ENCODE data around the gene TBC1D22A.

Gene TBC1D22A

GRCh38 chr22:46749682-46750529 lies 12.5 kb upstream of the TBC1D22A start:
- TF ChIP-seq CTCF (IDR thresholded peaks at IDR 0.05; ENCODE audit: unreplicated experiment in 3 of 3): no peak
- no peak overlapping the region for H3K4me3 Mint-ChIP-seq
- peaks cover 4% of the 10 kb centered on the region for H3K4me1 Mint-ChIP-seq
- no peaks in the 10 kb centered on the region for H3K9me3 Mint-ChIP-seq
- no peak overlapping the region for H3K27ac Mint-ChIP-seq
- peaks cover 1% of the 10 kb centered on the region for H3K36me3 Mint-ChIP-seq (ENCODE audit: low read depth)
- peaks cover 29% of the 10 kb centered on the region for H3K27me3 Mint-ChIP-seq (ENCODE audit: low read depth)

GRCh38 chr22:46750530-46750800 lies 12.0 kb upstream of the TBC1D22A start:
- no peak overlapping the region for H3K27ac Mint-ChIP-seq
- H3K4me3 Mint-ChIP-seq: no peak overlapping the region
- H3K36me3 Mint-ChIP-seq (ENCODE audit: low read depth): peaks cover 3% of the 10 kb centered on the region
- no peaks in the 10 kb centered on the region for H3K9me3 Mint-ChIP-seq
- TF ChIP-seq CTCF (IDR thresholded peaks at IDR 0.05; ENCODE audit: unreplicated experiment in 3 of 3): no peak
- peaks cover 4% of the 10 kb centered on the region for H3K4me1 Mint-ChIP-seq
- peaks cover 29% of the 10 kb centered on the region for H3K27me3 Mint-ChIP-seq (ENCODE audit: low read depth)

GRCh38 chr22:46750863-46751443 lies 11.5 kb upstream of the TBC1D22A start:
- no peak for TF ChIP-seq CTCF (IDR thresholded peaks at IDR 0.05; ENCODE audit: unreplicated experiment in 3 of 3)
- H3K4me1 Mint-ChIP-seq: peaks cover 4% of the 10 kb centered on the region
- peaks cover 27% of the 10 kb centered on the region for H3K27me3 Mint-ChIP-seq (ENCODE audit: low read depth)
- no peaks in the 10 kb centered on the region for H3K9me3 Mint-ChIP-seq
- H3K36me3 Mint-ChIP-seq (ENCODE audit: low read depth): peaks cover 3% of the 10 kb centered on the region
- H3K27ac Mint-ChIP-seq: no peak overlapping the region
- no peak overlapping the region for H3K4me3 Mint-ChIP-seq

- Mint-ChIP-seq H3K4me1 (peaks cover 4% of the 10 kb centered on the region), H3K36me3 (ENCODE audit: low read depth) (peaks cover 14% of the 10 kb centered on the region), H3K9me3 (peaks cover 4% of the 10 kb centered on the region), H3K27me3 (ENCODE audit: low read depth) (peaks cover 17% of the 10 kb centered on the region), H3K4me3 (no peak overlapping the region), H3K27ac (no peak overlapping the region)
- TF ChIP-seq CTCF (IDR thresholded peaks at IDR 0.05; ENCODE audit: unreplicated experiment in 3 of 3): no peak
These were observed 10.0 kb upstream of the TBC1D22A start for GRCh38 chr22:46752286-46752987.

- peaks cover 14% of the 10 kb centered on the region for H3K36me3 Mint-ChIP-seq (ENCODE audit: low read depth)
- no peak overlapping the region for H3K27ac Mint-ChIP-seq
- H3K4me3 Mint-ChIP-seq: no peak overlapping the region
- peaks cover 4% of the 10 kb centered on the region for H3K4me1 Mint-ChIP-seq
- H3K9me3 Mint-ChIP-seq: peaks cover 4% of the 10 kb centered on the region
- no peak for TF ChIP-seq CTCF (IDR thresholded peaks at IDR 0.05; ENCODE audit: unreplicated experiment in 3 of 3)
- peaks cover 17% of the 10 kb centered on the region for H3K27me3 Mint-ChIP-seq (ENCODE audit: low read depth)
These were observed 9.5 kb upstream of the TBC1D22A start for GRCh38 chr22:46752988-46753310.
